PC-9 (cell line): ENCODE results near the gene SHROOM3. TPM values are rescaled to one million over a fixed set of nuclear protein-coding genes. Genes with fewer than 3 reads are reported as not detected.

Experiments
- BruUV-seq: library from RNA; stranded (reverse); fragments of 400-500 nt; replicated peaks from 2 replicates; lab custom pipeline; 2021; lab: Mats Ljungman, UMichigan
- CTCF ChIA-PET: fragments of 300-600 bp; sonication (Branson Sonifier 250); formaldehyde crosslinking; loops from one replicate; lab custom pipeline; 2022; ENCODE audit warnings: antibody characterized with exemption; lab: Charles Lee
- POLR2A ChIA-PET: fragments of 300-600 bp; sonication (Branson Sonifier 250); formaldehyde crosslinking; loops from one replicate; lab custom pipeline; 2022; ENCODE audit warnings: antibody characterized with exemption; ENCODE audit not compliant: unreplicated experiment; lab: Charles Lee
- DNase-seq, 2 experiments: peaks; one replicate each; pipeline versions ENCODE4 v3.0.0 to v3.0.0-alpha.2; 2015 to 2022; ENCODE audit warnings: mixed read lengths in 1 of 2
- H2AFZ ChIP-seq: fragments of 200-600 bp; sonication (generic); 2 replicates; pipeline ENCODE4 v1.8.1; 2017; ENCODE audit warnings: antibody characterized with exemption
- H3F3A ChIP-seq: fragments of 200-600 bp; sonication (generic); 2 replicates; pipeline ENCODE4 v1.8.1; 2017; ENCODE audit warnings: antibody characterized with exemption, mild to moderate bottlenecking, low read depth; ENCODE audit not compliant: insufficient read depth
- H3K27ac ChIP-seq: fragments of 200-600 bp; sonication (generic); 2 replicates; pipeline ENCODE4 v1.6.1; 2016; ENCODE audit warnings: mixed run types
- H3K27me3 ChIP-seq: fragments of 200-600 bp; sonication (generic); 2 replicates; pipeline ENCODE4 v1.6.1; 2016; ENCODE audit warnings: low read depth, mixed run types; ENCODE audit not compliant: insufficient read depth
- H3K36me3 ChIP-seq: fragments of 200-600 bp; sonication (generic); 2 replicates; pipeline ENCODE4 v1.6.1; 2016; ENCODE audit warnings: low read depth, mixed run types
- H3K4me1 ChIP-seq: fragments of 200-600 bp; sonication (generic); replicated peaks from 2 replicates; pipeline ENCODE4 v1.6.1; 2016; ENCODE audit warnings: mixed run types; ENCODE audit not compliant: insufficient read depth
- H3K4me2 ChIP-seq: fragments of 200-600 bp; sonication (generic); 2 replicates; pipeline ENCODE4 v1.6.1; 2017; ENCODE audit warnings: mixed run types
- H3K4me3 ChIP-seq: fragments of 200-600 bp; sonication (generic); 2 replicates; pipeline ENCODE4 v1.6.1; 2016; ENCODE audit warnings: mixed run types
- H3K79me2 ChIP-seq: fragments of 200-600 bp; sonication (generic); 2 replicates; pipeline ENCODE4 v1.6.1; 2017; ENCODE audit warnings: low read depth, mixed run types
- H3K9me2 ChIP-seq: fragments of 200-600 bp; sonication (generic); 2 replicates; pipeline ENCODE4 v1.8.1; 2017; ENCODE audit warnings: mild to moderate bottlenecking; ENCODE audit not compliant: insufficient read depth
- H3K9me3 ChIP-seq: fragments of 200-600 bp; sonication (generic); 2 replicates; pipeline ENCODE4 v1.8.1; 2016; ENCODE audit warnings: low read depth; ENCODE audit not compliant: insufficient read depth
- H4K20me1 ChIP-seq: fragments of 200-600 bp; sonication (generic); 2 replicates; pipeline ENCODE4 v1.8.1; 2017; ENCODE audit not compliant: insufficient read depth
- EZH2 ChIP-seq: fragments of 200-600 bp; sonication (generic); IDR thresholded peaks from 2 replicates; pipeline ENCODE4 v1.8.0; 2017; ENCODE audit warnings: antibody characterized with exemption, low read depth
- intact Hi-C: fragments of 100-400 bp; cut with micrococcal nuclease; formaldehyde crosslinking; loops from one replicate; pipeline ENCODE4 v1.10.0; 2022; ENCODE audit not compliant: unreplicated experiment
- total RNA-seq: library from RNA; stranded (reverse); gene quantifications from 2 replicates; pipeline ENCODE4 v1.2.3, GENCODE V29; 2021
- TF ChIP-seq, protein P1 (sequence below): fragments of 200-600 bp; sonication (generic); conservative IDR thresholded peaks from 2 replicates; pipeline ENCODE4 v1.6.1; 2017; ENCODE audit warnings: mixed run types, antibody characterized with exemption, mild to moderate bottlenecking, moderate library complexity

Gene SHROOM3
- total RNA-seq, 1 experiment from 2014 or later = 44.3 TPM

DNA sequence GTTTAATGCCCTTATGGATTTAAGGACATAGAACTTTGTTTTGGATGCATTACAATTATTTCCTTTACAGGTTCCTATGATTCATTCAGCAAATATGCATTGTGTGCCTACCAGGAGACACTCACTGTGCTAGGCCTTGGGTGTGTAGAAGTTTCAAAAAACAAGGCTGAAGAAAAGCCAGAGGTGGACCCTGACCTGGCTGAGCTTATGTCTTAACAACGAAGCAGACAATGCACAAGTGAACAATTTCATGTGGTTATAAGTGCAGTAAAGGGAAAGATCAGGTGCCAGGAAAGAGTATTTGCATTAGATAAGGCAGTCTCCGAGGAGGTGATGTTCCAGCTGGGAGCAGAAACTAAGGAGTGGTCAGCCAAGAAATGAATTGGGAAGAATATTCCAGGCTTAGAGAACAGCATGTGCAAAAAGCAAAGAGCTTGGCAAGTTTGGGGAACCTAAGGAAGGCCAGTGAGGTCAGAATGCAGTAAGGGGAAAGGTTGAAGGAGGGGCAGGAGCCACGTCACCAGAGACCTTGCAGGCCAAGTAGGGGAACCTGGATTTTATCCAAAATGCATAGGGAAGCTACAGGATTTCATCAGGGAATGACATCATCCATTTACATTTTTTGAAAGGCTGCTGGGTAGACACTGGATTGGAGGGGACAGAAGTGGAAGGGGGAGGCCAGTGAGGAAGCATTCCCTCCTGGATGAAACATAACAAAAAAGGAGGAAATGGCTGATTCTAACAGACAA is 269.3 kb downstream of the SHROOM3 start:
- no peaks in the 10 kb centered on the region for H3K9me2 ChIP-seq
- no TSS peak for BruUV-seq
- H2AFZ ChIP-seq = no peak overlapping the region
- DNase-seq = peak; percentile 51 to 87
- no peaks in the 10 kb centered on the region for H3K9me3 ChIP-seq
- H4K20me1 ChIP-seq = no peaks in the 10 kb centered on the region
- CTCF ChIA-PET = interaction anchor here (0.6 to 1.0 kb wide), 2 partner anchors 39 to 1357 kb away, joined by 3 read pairs; no protein-coding TSS in a partner anchor
- H3K36me3 ChIP-seq = 0 out of 2 replicates have a peak, but pooled peaks cover 6% of the 10 kb centered on the region
- peak overlapping the region; percentile 78 for H3K4me2 ChIP-seq
- TF ChIP-seq, protein P1, sequence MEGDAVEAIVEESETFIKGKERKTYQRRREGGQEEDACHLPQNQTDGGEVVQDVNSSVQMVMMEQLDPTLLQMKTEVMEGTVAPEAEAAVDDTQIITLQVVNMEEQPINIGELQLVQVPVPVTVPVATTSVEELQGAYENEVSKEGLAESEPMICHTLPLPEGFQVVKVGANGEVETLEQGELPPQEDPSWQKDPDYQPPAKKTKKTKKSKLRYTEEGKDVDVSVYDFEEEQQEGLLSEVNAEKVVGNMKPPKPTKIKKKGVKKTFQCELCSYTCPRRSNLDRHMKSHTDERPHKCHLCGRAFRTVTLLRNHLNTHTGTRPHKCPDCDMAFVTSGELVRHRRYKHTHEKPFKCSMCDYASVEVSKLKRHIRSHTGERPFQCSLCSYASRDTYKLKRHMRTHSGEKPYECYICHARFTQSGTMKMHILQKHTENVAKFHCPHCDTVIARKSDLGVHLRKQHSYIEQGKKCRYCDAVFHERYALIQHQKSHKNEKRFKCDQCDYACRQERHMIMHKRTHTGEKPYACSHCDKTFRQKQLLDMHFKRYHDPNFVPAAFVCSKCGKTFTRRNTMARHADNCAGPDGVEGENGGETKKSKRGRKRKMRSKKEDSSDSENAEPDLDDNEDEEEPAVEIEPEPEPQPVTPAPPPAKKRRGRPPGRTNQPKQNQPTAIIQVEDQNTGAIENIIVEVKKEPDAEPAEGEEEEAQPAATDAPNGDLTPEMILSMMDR = no peak
- no peak for TF ChIP-seq EZH2
- peak overlapping the region; percentile 95 for H3K27ac ChIP-seq
- no peaks in the 10 kb centered on the region for H3K27me3 ChIP-seq
- POLR2A ChIA-PET = interaction anchor here (0.6 to 0.9 kb wide), 5 partner anchors 15 to 1212 kb away, joined by 3 to 9 read pairs (median 4); no protein-coding TSS in a partner anchor
- peaks cover 55% of the 10 kb centered on the region for H3F3A ChIP-seq
- peak overlapping the region; percentile 35; the same call in 1 of the 2 replicates for H3K4me3 ChIP-seq
- intact Hi-C loops = loop anchor here (1.0 kb wide), 4 partner anchors 14 to 118 kb away; no protein-coding TSS in a partner anchor
- peaks cover 66% of the 10 kb centered on the region for H3K4me1 ChIP-seq
- peaks cover 88% of the 10 kb centered on the region for H3K79me2 ChIP-seq

GRCh38 chr4:76705472-76705871 is 270.4 kb downstream of the SHROOM3 start:
- H4K20me1 ChIP-seq = no peaks in the 10 kb centered on the region
- H3K79me2 ChIP-seq = peaks cover 85% of the 10 kb centered on the region
- BruUV-seq = no TSS peak
- H3K4me1 ChIP-seq = peaks cover 66% of the 10 kb centered on the region
- TF ChIP-seq, protein P1 = no peak
- no peak for TF ChIP-seq EZH2
- H3K9me2 ChIP-seq = no peaks in the 10 kb centered on the region
- H3K4me3 ChIP-seq = peak overlapping the region; percentile 26; the same call in 1 of the 2 replicates
- H3K27me3 ChIP-seq = no peaks in the 10 kb centered on the region
- H3K36me3 ChIP-seq = 0 out of 2 replicates have a peak, but pooled peaks cover 6% of the 10 kb centered on the region
- ChIA-PET CTCF (no interaction called here), POLR2A (no interaction called here)
- intact Hi-C loops = no loop called here
- peaks cover 55% of the 10 kb centered on the region for H3F3A ChIP-seq
- peak overlapping the region; percentile 78 for H3K4me2 ChIP-seq
- no peaks in the 10 kb centered on the region for H3K9me3 ChIP-seq
- H2AFZ ChIP-seq = no peak overlapping the region
- H3K27ac ChIP-seq = peak overlapping the region; percentile 95
- no peak for DNase-seq

GRCh38 chr4:76706581-76706980 is 271.6 kb downstream of the SHROOM3 start:
- no peak for DNase-seq
- CTCF ChIA-PET = no interaction called here
- intact Hi-C loops = no loop called here
- no peaks in the 10 kb centered on the region for H3K9me2 ChIP-seq
- no peaks in the 10 kb centered on the region for H4K20me1 ChIP-seq
- H2AFZ ChIP-seq = no peak overlapping the region
- no peak for TF ChIP-seq EZH2
- TF ChIP-seq, protein P1 = no peak
- no peak overlapping the region for H3K4me3 ChIP-seq
- H3K27ac ChIP-seq = peak overlapping the region; percentile 95; the same call in 1 of the 2 replicates
- H3K36me3 ChIP-seq = 0 out of 2 replicates have a peak, but pooled peaks cover 6% of the 10 kb centered on the region
- BruUV-seq = no TSS peak
- peaks cover 82% of the 10 kb centered on the region for H3K79me2 ChIP-seq
- H3F3A ChIP-seq = peaks cover 47% of the 10 kb centered on the region
- no peak overlapping the region for H3K4me2 ChIP-seq
- H3K9me3 ChIP-seq = no peaks in the 10 kb centered on the region
- no peaks in the 10 kb centered on the region for H3K27me3 ChIP-seq
- POLR2A ChIA-PET = no interaction called here
- peaks cover 58% of the 10 kb centered on the region for H3K4me1 ChIP-seq
